ENCODE results near the gene DOK5. TPM values are rescaled to one million over a fixed set of nuclear protein-coding genes. Genes with fewer than 3 reads are reported as not detected.

DOK5 gene
- total and polyA plus RNA-seq, 2 donors (not counting 3 experiments of a cell fraction or from before 2014, with no cell fraction given), result 3.5 to 14.2 TPM

GRCh38 chr20:54690323-54690722 lies 214.9 kb downstream of the DOK5 start:
- H3K4me1 ChIP-seq (ENCODE audit: control insufficient read depth, extremely low read depth, insufficient read depth, low read length), result no peaks in the 10 kb centered on the region
- no peak overlapping the region for H3K4me2 ChIP-seq (ENCODE audit: insufficient read depth, low read length)
- no peak overlapping the region for H3K27ac ChIP-seq (ENCODE audit: insufficient read depth, low read depth, low read length)
- dilution Hi-C loops (cut with MboI; ENCODE audit: extremely low pct_ligation_motif_present, low sequenced_read_pairs), result no loop called here
- H3K9me1 ChIP-seq (replicated peaks; ENCODE audit: control insufficient read depth, extremely low read depth, insufficient read depth, low read length), result no peaks in the 10 kb centered on the region
- DNase-seq (ENCODE audit: low read depth, low spot score), result no peak
- FAIRE-seq, result no peak
- intact Hi-C loops (cut with micrococcal nuclease), result no loop called here
- POLR2A ChIA-PET, result no interaction called here
- no peaks in the 10 kb centered on the region for H4K20me1 ChIP-seq (replicated peaks; ENCODE audit: control insufficient read depth, extremely low read depth, insufficient read depth, low read length)
- H3K9me3 ChIP-seq (replicated peaks; ENCODE audit: control insufficient read depth, insufficient read depth, low read length), result no peaks in the 10 kb centered on the region
- no peaks in the 10 kb centered on the region for H3K79me2 ChIP-seq (ENCODE audit: control insufficient read depth, insufficient read depth, low read length)
- no peak overlapping the region for H3K9ac ChIP-seq (replicated peaks; ENCODE audit: extremely low read depth, insufficient read depth, low read length)
- H2AFZ ChIP-seq (ENCODE audit: low read depth, low read length), result no peak overlapping the region
- TF ChIP-seq JUN (IDR thresholded peaks at IDR 0.05; ENCODE audit: borderline replicate concordance, insufficient read depth, insufficient read length, low read depth), result no peak
- TF ChIP-seq CTCF (IDR thresholded peaks at IDR 0.05; ENCODE audit: extremely low read depth in 1 of 2, insufficient read depth in 1 of 2, low read depth in 1 of 2, low read length in 2 of 2), result no peak
- TF ChIP-seq GATA2 (IDR thresholded peaks at IDR 0.05; ENCODE audit: insufficient read depth, insufficient read length, low read depth, low read length), result no peak
- TF ChIP-seq FOS (IDR thresholded peaks at IDR 0.05; ENCODE audit: borderline replicate concordance, insufficient read depth, low read length), result no peak
- CTCF ChIA-PET, result no interaction called here
- BruUV-seq (replicated peaks), result no TSS peak
- no peaks in the 10 kb centered on the region for H3K27me3 ChIP-seq (ENCODE audit: control insufficient read depth in 2 of 2, insufficient read depth in 2 of 2, low read length in 2 of 2)
- no peaks in the 10 kb centered on the region for H3K36me3 ChIP-seq (ENCODE audit: control insufficient read depth in 2 of 2, extremely low read depth in 1 of 2, insufficient read depth in 2 of 2, low read length in 2 of 2)
- no peak overlapping the region for H3K4me3 ChIP-seq (replicated peaks in 1 of 3; ENCODE audit: insufficient read depth in 1 of 3, low read depth in 1 of 3, low read length in 3 of 3)

- intact Hi-C loops (cut with micrococcal nuclease), result no loop called here
- no TSS peak for BruUV-seq (replicated peaks)
Measured at GRCh38 chr20:54691327-54691726, 215.9 kb downstream of the DOK5 start.

More at GRCh38 chr20:54691327-54691726, 215.9 kb downstream of the DOK5 start:
- Histone ChIP-seq H3K9me1 (replicated peaks; ENCODE audit: control insufficient read depth, extremely low read depth, insufficient read depth, low read length) (no peaks in the 10 kb centered on the region), H3K9ac (replicated peaks; ENCODE audit: extremely low read depth, insufficient read depth, low read length) (no peak overlapping the region), H3K27ac (ENCODE audit: insufficient read depth, low read depth, low read length) (no peak overlapping the region), H3K4me1 (ENCODE audit: control insufficient read depth, extremely low read depth, insufficient read depth, low read length) (no peaks in the 10 kb centered on the region), H3K4me2 (ENCODE audit: insufficient read depth, low read length) (no peak overlapping the region), H4K20me1 (replicated peaks; ENCODE audit: control insufficient read depth, extremely low read depth, insufficient read depth, low read length) (no peaks in the 10 kb centered on the region), H3K9me3 (replicated peaks; ENCODE audit: control insufficient read depth, insufficient read depth, low read length) (no peaks in the 10 kb centered on the region), H2AFZ (ENCODE audit: low read depth, low read length) (no peak overlapping the region), H3K36me3 (ENCODE audit: control insufficient read depth in 2 of 2, extremely low read depth in 1 of 2, insufficient read depth in 2 of 2, low read length in 2 of 2) (no peaks in the 10 kb centered on the region), H3K79me2 (ENCODE audit: control insufficient read depth, insufficient read depth, low read length) (no peaks in the 10 kb centered on the region), H3K27me3 (ENCODE audit: control insufficient read depth in 2 of 2, insufficient read depth in 2 of 2, low read length in 2 of 2) (no peaks in the 10 kb centered on the region), H3K4me3 (replicated peaks in 1 of 3; ENCODE audit: insufficient read depth in 1 of 3, low read depth in 1 of 3, low read length in 3 of 3) (no peak overlapping the region)
- TF ChIP-seq CTCF (IDR thresholded peaks at IDR 0.05; ENCODE audit: extremely low read depth in 1 of 2, insufficient read depth in 1 of 2, low read depth in 1 of 2, low read length in 2 of 2), result no peak
- TF ChIP-seq FOS (IDR thresholded peaks at IDR 0.05; ENCODE audit: borderline replicate concordance, insufficient read depth, low read length), result no peak
- dilution Hi-C loops (cut with MboI; ENCODE audit: extremely low pct_ligation_motif_present, low sequenced_read_pairs), result no loop called here
- ChIA-PET CTCF (no interaction called here), POLR2A (no interaction called here)
- DNase-seq (ENCODE audit: low read depth, low spot score) (no peak), FAIRE-seq (no peak)
